Thyroid gland (tissue), 4 donors: ENCODE results near the gene FGF18.

Experiments
- CTCF ChIP-seq, 6 experiments: fragments of 200-600 bp in 3 of 6; fragments of 450-650 bp in 3 of 6; sonication (generic) in 3 of 6; IDR thresholded peaks; one replicate each; pipeline ENCODE4 v1.5.1; 2016 to 2019; ENCODE audit warnings: antibody characterized with exemption in 6 of 6, mild to moderate bottlenecking in 2 of 6, inconsistent platforms in 1 of 6, moderate library complexity in 1 of 6
- POLR2A ChIP-seq, 2 donors: fragments of 450-650 bp; IDR thresholded peaks; one replicate each; pipeline ENCODE4 v1.6.1; 2017; ENCODE audit warnings: antibody characterized with exemption in 2 of 2, mild to moderate bottlenecking in 2 of 2, moderate library complexity in 1 of 2

DNA sequence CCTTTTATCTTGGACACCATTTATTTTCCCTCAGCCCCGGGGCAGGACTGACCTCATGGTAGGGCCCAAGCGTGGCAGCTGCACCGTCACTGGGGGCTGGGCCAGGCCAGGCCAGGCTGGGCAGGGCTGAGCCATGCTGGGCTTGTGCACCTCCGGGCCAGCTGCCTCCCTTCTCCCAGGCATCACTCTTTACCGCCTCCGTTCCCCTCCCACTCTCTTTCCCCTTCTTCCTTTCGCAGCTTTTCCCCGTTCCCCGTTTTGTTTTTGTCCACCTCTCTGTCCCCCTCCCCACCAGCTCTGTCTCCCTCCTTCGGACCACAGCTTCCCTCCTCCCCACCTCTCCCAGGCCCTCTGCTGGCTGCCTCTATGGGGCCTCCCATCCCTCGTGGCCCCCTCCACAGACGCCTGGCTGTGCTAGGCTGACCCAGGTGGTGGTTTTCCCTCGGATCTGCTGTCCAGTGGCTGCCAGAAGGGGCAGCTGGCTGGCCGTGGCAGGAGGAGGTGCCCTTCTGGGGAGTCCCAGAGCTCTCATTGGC, 17.9 kb downstream of the FGF18 start:
- TF ChIP-seq CTCF (IDR thresholded peaks at IDR 0.05) (no peak), POLR2A (IDR thresholded peaks at IDR 0.05) (no peak)
